LoVo (cell line): ENCODE data around the gene FCRL3.
A peak's percentile ranks its signal among the peaks of the same experiment; 100 is the strongest.
"Not testable (repeated sequence)": the region's sequence is repeated elsewhere in the genome, so short reads cannot be mapped to it uniquely, and the experiment has no call there.

Experiments
- DNase-seq: peaks from one replicate; pipeline ENCODE4 v3.0.0-alpha.2; 2016; ENCODE audit warnings: low spot score

The FCRL3 gene, protein sequence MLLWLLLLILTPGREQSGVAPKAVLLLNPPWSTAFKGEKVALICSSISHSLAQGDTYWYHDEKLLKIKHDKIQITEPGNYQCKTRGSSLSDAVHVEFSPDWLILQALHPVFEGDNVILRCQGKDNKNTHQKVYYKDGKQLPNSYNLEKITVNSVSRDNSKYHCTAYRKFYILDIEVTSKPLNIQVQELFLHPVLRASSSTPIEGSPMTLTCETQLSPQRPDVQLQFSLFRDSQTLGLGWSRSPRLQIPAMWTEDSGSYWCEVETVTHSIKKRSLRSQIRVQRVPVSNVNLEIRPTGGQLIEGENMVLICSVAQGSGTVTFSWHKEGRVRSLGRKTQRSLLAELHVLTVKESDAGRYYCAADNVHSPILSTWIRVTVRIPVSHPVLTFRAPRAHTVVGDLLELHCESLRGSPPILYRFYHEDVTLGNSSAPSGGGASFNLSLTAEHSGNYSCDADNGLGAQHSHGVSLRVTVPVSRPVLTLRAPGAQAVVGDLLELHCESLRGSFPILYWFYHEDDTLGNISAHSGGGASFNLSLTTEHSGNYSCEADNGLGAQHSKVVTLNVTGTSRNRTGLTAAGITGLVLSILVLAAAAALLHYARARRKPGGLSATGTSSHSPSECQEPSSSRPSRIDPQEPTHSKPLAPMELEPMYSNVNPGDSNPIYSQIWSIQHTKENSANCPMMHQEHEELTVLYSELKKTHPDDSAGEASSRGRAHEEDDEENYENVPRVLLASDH

DNA sequence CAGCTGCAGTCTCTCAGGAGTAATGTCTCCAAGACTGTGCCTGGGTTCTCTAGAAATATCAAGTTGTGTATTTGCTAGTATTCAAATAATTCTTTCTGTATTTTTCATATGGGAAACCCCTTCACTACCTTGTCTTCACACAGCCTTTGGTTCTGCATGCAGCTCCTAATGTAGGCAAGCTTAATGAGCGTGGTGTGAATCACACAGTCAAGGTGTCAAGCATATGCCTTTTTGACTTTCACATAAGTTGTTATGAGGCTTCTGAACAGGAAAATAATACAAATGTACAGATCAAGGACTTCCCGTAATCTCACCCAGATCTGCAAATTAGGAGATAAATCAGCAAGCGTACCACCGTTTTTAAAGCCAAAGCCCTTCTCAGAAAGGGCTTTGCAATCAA is at the start of gene FCRL3:
FCRL3 (minus strand) TSS at position 38 of the 400 bp plus-strand sequence. CDS start 280 bp downstream, outside the sequence.
- DNase-seq: no peak

DNA sequence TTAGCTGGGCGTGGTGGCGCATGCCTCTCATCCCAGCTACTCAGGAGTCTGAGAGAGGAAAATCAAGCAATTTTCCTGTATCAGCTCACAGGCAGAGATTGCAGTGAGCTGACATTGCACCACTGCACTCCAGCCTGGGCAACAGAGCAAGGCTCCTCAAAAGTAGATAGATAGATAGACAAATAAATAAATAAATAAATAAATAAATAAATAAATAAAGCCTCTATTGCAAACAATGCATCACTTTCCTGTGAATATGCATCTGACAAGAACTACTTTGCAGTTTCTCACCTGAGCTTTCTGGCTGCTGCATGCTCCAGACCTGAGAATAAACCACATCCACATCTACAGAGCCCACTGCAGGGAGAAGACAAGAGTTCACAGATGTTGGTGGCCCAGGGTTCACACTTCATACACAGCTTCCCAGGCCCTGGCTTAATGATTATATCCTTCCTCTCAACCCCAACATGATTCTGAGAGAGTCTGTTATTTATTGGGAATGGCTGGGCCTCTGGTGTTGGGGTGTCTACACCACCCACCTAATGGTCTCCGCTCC is 47.8 kb upstream of the FCRL3 start:
- no peak for DNase-seq

DNA sequence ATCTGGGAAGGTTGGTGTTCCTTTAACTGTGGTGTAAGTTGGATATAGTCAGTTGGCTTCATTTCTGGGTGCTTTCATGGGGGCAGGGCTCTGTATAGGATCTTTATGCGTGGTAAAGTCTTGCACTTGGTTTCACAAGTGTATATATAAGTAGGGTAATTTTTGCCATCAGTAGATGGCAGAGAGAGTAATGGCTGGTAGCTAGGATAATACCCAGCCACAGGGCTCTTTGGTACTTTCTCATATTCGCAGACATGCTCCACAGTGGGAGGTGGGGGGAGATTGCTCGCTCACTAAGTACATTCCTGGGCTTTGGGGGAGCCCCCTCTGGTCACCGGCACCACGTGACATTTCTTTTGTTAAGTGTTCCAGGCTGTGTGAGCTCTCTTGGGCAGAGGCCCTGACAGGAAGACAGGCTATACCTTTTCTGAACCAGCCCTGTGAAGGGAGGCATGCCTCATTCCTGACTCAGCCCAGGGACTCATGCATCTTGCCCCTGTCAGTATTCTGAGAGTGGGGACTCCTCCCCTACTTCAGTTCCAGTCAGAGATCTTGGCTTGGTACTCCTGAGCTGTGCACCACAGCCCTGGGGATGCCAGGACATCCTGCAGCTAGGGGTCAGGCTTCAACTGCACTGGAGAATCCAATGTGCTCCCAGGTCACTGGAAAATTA is 38.8 kb upstream of the FCRL3 start:
- DNase-seq: no peak

DNA sequence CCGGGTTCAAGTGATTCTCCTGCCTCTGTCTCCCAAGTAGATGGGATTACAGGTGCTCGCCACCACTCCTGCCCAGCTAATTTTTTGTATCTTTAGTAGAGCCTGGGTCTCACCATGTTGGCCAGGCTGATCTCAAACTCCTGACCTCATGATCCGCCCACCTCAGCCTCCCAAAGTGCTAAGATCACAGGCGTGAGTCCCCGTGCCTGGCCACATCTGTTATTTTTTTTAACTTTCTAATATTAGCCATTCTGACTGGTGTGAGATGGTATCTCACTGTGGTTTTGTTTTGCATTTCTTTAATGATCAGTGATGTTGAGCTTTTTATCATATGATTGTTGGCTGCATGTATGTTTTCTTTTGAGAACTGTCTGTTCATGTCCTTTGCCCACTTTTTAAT is 35.4 kb upstream of the FCRL3 start:
- not testable (repeated sequence) for DNase-seq

- DNase-seq: no peak
Measured at GRCh38 chr1:157734321-157734720, 33.8 kb upstream of the FCRL3 start.

DNA sequence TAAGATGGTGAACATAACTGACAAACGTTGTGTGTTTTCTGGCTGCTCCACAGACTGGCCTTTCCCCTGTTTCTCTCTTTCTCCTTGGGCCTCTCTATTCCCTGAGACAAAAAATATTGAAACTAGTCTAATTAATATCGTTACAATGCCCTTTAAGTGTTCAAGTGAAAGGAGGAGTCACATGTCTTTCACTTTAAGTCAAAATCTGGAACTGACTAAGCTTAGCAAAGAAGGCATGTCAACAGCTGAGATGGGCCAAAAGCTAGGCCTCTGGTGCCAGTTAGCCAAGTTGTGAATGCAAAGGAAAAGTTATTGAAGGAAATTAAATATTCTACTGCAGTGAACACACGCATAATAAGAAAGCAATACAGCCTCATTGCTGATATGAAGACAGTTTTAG is 32.2 kb upstream of the FCRL3 start:
- DNase-seq: no peak

- no peak for DNase-seq
Measured at GRCh38 chr1:157725221-157725577, 24.6 kb upstream of the FCRL3 start.

DNA sequence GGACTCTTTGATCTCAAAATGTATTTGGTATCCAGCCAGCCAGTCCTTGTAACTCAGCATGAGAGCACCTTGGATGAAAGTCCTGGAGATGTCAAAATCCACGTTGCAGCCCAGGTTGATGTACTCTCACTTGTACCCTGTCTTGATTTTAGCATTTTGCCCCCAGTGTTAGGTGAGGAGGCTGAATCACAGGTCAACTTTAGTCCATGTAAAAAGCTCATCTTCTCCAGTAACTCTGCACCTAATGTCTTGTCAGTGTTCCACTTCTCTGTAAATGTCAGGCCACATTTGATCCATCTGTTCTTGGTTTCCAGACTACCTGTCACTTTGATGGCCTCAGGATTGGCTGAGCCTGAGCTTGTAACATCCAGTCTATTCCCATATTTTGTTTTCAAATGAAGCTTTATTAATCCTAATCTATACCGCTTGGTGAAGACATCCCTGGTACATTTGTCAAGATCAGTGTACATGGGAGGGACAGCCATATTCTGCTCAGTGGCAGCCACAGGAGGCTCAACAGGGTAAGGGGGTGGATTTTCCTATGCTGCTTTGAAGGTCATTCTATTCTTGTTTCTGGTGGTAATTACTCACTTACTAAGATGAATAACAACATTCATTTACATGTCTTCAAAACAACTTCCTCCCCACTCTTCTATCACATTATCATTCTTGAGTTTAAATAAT is 24.1 kb upstream of the FCRL3 start:
- no peak for DNase-seq

GRCh38 chr1:157723157-157723556 is 22.6 kb upstream of the FCRL3 start:
- DNase-seq: no peak

DNA sequence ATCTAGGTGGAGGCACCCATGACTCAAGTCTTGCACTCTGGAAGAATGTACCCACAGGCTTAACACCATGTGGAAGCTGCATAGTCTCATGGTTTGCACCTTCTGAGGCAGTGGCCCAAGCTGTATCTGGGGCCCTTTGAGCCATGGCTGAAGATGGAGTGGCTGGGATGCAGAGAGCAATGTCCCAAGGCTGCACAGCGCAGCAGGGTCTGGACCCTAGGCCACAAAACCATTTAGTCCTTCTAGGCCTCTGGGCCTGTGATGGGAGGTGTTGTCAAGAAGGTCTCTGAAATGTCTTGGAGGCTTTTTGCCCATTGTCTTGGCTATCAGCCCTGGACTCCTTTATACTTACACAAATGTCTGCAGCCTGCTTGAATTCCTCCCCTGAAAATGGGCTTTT is 21.4 kb upstream of the FCRL3 start:
- DNase-seq: no peak

DNA sequence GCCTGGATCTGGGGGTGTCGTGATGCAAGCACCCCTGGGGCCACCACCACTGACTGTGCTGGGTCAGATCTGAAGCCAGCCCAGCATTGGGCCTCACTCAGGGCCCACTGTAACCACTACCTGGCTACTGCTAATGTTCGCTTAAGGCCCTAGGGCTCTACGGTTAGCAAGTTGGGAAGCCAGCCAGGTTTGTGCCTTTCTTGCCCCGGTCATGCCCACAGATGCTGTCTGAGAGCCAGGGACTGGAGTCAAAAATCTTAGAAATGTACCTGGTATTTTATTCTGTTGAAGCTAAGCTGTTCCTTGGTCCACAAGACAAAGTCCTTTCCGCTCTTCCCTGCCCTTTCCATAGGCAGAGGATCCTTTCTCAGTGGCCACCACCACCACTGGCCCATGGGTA is 15.2 kb upstream of the FCRL3 start:
- DNase-seq: no peak

DNA sequence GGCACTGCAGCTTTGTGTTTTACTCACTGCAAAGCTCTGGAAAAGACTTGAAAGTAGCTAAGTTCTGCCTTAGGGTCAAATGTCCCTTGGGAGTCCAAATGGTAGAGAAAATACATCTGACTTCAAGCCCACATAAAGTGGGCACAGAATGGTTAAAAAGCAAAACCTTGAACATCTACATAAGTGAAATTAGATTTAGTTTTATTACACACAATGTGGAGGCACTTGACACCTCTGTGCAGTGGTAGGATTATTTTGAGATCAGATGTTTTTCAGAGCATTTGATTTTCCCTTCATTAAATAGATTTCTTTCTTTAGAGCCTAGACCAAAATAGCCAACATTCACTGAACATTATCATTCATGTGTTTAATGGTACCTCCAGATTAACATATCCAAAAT is 11.2 kb upstream of the FCRL3 start:
- no peak for DNase-seq

DNA sequence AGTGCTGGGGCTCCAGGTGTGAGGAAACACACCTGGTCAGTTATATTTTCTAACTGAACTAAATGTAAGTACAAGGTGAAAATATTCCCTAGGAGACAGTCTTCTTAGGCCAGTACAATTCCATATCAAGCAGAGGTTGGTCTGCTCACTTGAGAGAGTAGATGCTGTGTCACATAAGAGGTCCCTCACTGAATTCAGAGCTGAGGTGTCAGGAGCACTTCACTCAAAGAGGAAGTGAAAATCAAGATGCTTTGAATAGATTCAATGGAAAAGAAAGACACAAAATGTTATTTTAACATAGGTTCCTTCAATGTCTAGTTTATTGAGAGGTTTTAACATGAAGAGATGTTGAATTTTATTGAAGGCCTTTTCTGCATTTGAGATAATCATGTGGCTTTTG is 4.3 kb upstream of the FCRL3 start:
- no peak for DNase-seq

GRCh38 chr1:157703981-157704380 is 3.4 kb upstream of the FCRL3 start:
- DNase-seq: no peak

DNA sequence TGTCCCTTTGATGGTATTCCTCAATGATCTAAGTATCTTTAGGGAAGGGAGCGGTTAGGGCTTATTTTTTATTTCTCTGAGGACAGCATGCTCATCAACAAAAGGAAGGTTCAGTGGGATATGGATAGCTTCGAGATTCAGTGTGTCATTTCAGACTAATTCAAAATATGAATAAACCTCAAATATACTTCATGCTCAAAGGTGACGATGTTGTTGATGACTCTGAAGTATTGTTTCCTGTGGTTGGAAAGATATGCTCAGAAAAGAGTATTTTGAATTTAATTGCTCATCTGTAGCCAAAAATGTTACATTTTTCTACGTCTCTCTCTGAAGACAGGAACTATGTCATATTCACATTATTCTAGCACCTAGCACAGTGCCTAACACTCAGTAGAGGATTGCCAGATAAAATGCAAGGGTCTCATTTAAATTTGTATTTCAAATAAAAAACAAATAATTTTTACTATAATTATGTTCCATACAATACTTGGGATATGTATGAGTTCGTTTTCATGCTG is 1.8 kb upstream of the FCRL3 start:
- no peak for DNase-seq

DNA sequence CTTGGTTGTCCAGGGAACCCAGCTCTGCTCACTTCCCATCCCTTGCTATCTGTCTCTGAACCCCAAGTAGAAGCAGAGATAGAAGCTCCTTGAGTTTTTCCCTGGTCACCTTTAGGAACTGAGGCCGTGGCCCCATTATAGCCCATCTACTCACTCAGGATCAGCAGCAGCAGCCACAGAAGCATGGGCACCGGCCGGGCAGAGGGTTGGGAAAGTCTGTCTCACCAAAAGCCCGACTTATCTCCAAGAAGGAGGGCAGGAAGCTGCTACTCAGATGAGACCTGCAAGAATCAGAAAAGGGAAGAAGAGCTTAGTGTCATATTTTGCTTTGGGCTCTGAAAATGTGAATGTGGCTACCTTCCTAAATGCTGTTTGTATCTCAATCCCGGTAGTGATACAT is 264 bp downstream of the FCRL3 start:
- DNase-seq: no peak

DNA sequence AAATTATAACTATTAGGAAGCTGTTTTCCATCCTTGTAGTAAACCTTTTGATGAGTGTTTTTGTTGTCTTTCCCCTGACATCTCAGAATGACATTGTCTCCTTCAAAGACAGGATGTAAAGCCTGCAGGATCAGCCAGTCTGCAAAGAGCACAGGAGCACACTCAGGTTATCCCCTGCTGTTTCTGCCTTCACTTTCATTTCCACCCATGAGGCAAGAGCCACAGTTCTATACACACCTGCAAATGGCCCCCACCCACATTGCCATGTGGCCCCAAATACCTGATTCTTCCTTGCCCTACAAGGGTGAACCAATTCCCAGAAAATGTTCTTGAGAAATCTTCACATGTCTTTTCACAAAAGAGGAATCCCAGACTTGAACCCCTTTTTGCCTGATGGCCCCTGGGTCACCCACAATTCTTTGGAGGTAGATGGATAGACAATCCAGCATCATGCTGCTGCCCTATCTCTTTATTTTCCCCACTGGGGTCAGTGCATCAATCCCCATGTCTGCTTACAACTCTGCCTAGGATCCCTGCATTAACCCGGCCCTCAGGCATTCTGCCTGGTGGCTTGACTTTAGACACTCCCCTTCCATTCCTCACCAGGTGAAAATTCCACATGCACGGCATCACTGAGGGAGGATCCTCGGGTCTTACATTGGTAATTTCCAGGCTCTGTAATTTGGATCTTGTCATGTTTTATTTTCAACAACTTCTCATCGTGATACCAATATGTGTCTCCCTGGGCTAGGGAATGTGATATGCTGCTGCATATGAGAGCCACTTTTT is 2.6 kb downstream of the FCRL3 start:
- DNase-seq: no peak

DNA sequence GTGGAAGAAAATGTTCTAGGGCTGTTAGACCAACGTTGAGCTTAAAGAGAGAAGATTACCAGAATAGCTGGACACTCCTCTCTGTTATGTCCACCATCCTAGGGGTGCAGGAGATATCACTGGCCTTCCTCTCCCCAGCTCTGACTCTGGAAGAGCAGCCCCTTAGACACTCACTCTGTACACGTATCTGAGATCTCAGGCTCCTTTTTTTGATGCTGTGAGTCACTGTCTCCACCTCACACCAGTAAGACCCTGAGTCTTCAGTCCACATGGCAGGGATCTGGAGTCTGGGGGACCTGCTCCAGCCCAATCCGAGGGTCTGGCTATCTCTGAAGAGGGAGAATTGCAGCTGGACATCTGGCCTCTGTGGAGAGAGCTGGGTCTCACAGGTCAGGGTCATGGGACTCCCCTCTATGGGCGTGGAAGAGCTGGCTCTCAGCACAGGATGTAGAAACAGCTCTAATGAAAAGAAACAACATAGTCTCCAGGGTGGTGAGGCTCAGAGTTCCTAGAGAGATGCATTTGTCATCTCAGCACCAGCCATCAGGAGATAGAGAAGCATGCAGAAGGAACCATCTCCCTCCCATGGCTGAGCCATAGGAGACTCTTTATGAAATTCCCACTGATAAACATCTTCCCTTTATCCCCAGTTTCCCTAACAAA is 3.5 kb downstream of the FCRL3 start:
- DNase-seq: no peak

- no peak for DNase-seq
Measured at GRCh38 chr1:157695417-157695816, 5.2 kb downstream of the FCRL3 start.

DNA sequence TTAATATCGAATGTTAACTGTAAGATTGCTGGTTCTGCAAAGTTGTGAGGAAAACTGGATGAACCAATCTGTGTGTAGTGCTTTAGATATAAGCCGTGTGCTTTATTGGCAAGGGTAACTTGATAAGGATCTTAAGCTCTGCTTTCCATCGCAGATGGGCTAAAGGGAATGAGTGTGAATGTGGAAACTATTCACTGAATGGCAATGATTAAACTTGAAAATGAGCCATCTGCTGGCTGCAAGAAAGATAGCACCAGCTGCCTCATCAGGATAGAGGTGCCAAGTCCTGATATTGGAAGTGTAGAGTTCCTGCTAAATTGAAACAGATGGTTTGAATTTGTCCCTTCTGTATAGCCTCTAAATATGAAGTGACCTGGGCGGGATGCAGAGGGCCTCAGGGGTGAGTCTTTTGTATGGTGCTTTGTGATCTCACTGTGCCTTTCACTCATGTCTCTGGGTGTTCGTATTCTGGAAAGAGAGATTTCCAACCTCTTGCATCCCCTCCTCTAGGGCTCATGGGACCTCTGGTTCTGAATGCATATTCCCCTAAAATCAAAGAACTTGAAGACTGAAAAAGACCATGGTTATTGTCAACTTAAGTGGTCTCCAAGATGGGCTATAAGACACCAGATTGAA is 9.2 kb downstream of the FCRL3 start:
- DNase-seq: peak; percentile 34
